ENCODE measurements around the gene NAGS.
"Not testable (repeated sequence)": the region's sequence is repeated elsewhere in the genome, so short reads cannot be mapped to it uniquely, and the experiment has no call there.

The NAGS gene

DNA sequence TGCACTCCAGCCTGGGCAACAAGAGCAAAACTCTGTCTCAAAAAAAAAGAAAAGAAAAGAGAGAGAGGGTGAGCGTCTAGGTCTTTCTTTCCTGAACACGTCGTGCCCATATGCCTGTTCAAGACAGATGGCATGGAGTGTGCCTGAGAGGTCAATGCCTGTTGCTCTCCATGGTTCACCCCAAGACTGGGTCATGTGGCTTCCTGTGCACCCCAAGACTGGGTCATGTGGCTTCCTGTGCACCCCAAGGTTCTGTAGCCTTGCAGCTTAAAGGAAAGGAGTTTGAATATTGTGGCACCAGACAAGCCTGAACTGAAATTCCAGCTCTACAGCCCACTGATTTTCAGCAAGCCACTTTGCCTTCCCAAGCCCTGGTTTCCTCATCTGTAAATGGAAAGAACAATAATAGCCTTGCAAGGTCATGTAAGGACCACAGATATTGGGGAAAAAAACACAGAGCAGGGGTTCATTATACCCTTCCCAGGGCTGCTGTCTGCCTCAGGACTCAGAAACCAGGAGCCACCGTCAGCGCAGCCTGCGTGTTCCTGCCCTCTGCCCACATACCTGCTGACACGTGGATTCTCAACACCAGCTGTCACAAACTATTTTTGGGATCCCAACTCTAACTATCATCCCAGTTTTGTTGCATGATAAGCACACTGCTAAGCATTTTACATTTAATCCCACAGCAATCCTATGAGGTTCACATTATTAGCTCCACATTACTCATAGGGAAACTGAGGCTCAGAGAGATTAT, 18.0 kb upstream of the NAGS start:
- no peak for DNase-seq

DNA sequence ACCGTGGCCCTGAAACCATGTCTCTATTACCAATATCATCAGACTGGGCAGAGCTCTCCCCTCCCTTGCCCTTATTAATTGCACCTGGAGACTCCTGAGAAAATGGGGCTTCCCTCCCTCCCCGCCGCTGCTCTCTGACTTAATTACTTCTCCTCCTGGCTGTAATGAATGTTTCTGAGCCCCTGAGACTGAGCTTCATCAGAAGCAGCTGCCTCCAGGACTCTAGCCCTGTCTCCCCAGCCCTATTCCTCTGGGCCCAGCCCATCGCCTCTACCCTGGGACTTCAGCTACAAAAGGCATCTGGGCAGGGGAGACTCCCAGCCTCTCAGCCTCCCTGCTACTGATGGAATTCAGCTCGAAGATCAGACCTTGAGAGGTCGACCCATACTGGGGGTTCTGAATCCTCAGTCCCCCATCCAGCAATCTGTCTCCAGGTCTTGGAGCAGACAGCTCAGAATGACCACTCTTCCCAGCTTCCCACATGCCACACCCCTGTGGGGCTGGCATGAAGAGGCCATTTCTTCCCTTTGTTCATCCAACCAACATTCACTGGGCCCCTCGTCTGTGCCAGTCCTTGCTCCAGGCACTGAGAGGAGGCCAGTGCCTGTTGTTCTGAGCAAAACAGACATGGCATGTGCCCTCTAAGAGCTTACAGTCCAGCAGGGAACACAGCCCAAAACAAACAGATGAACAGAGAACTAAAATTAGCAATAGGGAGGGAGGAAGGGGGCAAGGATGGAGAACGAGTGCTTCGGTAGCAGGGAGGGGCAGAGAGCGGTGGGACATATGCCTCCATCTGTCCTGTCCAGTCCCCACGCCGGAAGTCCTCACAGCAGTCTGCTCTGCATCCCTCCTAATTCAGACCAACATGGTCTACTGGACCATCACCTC, 17.0 kb upstream of the NAGS start:
- no peak for DNase-seq

- no peak for DNase-seq
Observed at GRCh38 chr17:43988301-43988700, 16.1 kb upstream of the NAGS start.

DNA sequence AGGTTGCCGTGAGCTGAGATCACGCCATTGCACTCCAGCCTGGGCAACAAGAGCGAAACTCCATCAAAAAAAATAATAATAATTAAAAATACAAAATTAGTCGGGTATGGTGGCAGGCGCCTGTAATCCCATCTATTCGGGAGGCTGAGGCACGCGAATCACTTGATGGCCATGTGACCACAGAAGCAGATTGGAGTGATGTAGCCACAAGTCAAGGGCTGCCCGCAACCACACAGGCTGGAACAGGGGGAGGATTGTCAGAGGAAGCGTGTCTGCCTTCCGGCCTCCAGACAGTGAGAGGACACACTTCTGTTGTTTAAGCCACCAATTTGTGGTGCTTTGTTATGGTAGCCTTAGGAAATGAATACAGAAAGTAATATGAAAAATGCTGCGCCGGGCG, 11.8 kb upstream of the NAGS start:
- DNase-seq: no peak

GRCh38 chr17:43994272-43995149, 9.9 kb upstream of the NAGS start:
- peak; percentile 64 for DNase-seq

DNA sequence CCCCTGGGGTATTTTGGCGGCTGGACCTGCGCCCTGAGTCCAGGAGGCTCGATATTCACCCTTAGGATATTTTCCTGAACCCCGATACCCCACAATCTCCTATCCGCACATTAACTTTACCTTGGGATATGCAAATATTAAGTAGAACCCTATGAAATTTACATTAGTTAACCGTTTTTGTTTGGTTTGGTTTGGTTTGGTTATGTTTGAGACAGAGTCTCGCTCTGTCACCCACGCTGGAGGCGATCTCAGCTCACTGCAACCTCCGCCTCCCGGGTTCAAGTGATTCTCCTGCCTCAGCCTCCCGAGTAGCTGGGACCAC, 9.3 kb upstream of the NAGS start:
- no peak for DNase-seq

GRCh38 chr17:43997180-43997579, 7.2 kb upstream of the NAGS start:
- DNase-seq: not testable (repeated sequence)

- DNase-seq: no peak
Observed at GRCh38 chr17:43998552-43998951, 5.9 kb upstream of the NAGS start.

GRCh38 chr17:43999024-43999423, 5.4 kb upstream of the NAGS start:
- no peak for DNase-seq

- DNase-seq: no peak
Observed at GRCh38 chr17:44000141-44000860, 4.1 kb upstream of the NAGS start.

DNA sequence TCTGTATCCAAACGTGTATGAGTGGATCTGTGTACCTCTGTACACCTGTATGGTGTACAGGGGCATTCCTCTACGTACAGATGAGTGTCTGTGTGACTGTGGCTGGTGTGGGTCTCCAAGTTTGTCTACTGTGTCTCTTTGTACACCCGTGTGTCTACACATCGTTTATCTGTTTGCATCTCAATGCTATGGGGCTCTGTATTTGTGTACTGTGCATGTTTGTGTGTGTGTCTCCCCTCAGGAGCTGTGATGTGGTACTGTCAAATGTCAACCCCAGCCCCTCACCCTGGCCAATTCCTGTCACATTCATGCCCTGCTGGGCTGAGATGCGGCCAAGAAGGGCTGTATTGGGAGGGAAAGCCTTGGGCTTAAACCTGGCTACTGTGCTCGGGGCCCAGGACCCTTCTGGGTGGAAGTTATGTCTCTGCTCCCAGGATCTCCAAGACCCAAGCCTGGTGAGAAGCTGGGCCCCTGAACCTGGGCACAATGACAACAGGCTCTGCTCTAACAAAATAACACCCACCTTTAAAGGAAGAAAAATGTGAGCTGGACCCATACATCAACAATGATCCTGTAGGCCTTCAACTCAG, 3.5 kb upstream of the NAGS start:
- DNase-seq: no peak

- no peak for DNase-seq
Observed at GRCh38 chr17:44001461-44001920, 2.9 kb upstream of the NAGS start.

DNA sequence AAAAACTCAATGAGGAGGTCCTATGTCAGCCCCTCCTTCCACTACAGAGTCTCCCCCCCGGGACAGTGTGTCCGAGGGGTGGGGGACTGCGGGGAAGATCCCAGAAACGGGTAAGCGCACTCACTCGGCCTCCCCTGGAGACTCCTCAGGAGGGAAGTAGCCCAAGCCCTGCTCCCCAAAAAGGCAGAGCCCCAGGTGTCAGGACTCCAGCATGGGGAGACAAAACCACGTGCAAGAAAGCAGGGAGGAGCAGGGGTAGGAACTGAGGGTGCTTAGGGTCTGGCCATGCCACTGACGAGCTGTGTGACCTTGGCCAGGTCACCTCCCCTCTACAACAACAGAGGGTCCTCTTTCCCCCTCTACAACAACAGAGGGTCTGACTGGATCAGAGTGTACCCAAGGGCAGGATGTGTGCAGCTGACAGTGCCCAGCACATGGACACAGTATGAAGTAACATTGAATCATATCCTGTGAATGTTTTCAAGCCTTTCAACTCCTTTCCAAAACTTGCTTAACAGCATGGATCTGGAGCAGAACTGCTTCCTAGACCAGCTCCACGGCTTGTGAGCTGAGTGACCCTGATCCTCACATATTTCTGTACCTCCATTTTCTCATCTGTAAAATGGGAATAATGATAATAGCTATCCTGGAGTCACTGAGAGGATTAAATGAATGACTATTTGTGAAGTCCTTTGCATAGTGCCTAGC, 2.1 kb upstream of the NAGS start:
- DNase-seq: no peak

DNA sequence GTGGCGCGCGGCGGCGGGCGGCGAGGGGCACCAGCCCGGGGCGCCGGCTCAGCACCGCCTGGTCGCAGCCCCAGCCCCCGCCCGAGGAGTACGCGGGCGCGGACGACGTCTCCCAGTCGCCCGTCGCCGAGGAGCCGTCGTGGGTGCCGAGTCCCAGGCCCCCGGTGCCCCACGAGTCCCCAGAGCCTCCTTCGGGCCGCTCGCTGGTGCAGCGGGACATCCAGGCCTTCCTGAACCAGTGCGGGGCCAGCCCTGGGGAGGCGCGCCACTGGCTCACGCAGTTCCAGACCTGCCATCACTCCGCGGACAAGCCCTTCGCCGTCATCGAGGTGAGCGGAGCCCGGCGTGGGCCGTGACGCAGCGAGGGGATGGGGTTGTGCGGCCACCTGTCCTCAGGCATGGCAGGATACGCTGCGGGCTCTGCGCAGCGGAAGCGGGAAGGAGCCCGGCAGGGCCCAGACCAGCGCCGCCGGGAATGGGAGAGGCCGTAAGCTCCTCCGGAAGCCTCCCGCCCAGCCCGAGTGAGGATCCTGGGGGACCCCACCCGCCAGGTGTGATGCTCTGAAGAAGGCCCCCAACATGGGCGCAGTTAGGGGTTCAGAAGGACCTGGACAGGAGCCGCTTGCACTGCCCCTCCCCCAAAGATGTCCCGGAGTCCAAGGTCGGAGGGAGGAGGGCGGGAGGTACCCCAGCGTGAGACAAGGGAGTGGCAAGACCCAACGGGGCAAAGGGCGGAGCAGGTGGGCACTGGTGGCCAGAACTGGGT, 522 bp downstream of the NAGS start:
- peak; percentile 18 for DNase-seq

GRCh38 chr17:44005527-44006271, 1.3 kb downstream of the NAGS start:
- DNase-seq: peak; percentile 28

GRCh38 chr17:44006272-44006597, 1.8 kb downstream of the NAGS start:
- no peak for DNase-seq

- DNase-seq: peak; percentile 99
Observed at GRCh38 chr17:44006598-44007345, 2.4 kb downstream of the NAGS start.

- DNase-seq: no peak
Observed at GRCh38 chr17:44007346-44008204, 3.2 kb downstream of the NAGS start.

All from stimulated activated CD4-positive, alpha-beta T cell treated with anti-CD3 and anti-CD28 coated beads, Interleukin-12 subunit alpha, Interleukin-12 subunit beta, amount 100 ng/mL, for 4 hours (primary cell).